ENCODE results near the gene PABPC5.

PABPC5 gene

GRCh38 chrX:91434351-91435168 lies at the start of gene PABPC5:
Gene PABPC5, plus strand, starts transcription at chrX:91434839. Its CDS starts 739 bp downstream, at chrX:91435578.
- DNase-seq = peak in 1 of 2 experiments; percentile 2

DNA sequence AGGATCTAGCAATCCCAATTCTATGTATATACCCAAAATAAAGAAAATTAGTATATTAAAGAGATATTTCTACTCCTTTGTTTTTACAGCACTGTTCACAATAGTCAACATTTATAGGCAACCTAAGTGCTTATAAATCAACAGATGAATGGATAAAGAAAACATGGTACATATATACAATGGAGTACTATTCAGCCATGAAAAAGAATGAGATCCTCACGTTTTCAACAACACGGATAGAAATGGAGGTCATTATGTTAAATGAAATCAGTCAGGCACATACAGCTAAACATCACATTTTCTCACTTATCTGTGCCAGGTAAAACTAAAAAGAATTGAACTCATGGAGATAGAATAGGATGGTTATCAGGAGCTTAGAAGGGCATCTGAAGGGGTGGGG lies 45.6 kb upstream of the PABPC5 start:
- no peak for DNase-seq

DNA sequence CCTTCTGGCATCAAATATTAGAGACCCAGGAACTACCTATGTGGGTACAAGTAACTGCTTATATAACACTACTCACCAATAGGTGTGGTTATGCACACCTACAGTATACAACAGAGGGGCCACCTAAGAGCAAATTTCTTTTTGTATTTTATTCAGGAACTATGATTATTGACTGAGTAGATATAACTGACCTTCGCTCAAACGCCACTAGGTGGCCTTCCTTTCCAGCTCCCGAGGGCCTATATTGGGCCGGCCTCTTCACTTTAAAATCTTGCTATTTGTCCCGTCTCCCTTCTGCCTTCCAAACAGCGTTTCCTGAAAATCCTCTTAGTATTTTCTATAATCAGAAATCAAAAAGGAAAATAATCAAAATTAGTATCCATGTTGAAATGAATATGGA lies 19.9 kb upstream of the PABPC5 start:
- no peak for DNase-seq

GRCh38 chrX:91435395-91435794 lies 756 bp downstream of the PABPC5 start:
- no peak for DNase-seq

All from NCI-H1930 (cell line).